ENCODE data around the gene GPR37L1. TPM values are rescaled to one million over a fixed set of nuclear protein-coding genes. Genes with fewer than 3 reads are reported as not detected.

Gene GPR37L1
- total and polyA plus RNA-seq, 10 donors: 0.16 TPM; not detected in 9

DNA sequence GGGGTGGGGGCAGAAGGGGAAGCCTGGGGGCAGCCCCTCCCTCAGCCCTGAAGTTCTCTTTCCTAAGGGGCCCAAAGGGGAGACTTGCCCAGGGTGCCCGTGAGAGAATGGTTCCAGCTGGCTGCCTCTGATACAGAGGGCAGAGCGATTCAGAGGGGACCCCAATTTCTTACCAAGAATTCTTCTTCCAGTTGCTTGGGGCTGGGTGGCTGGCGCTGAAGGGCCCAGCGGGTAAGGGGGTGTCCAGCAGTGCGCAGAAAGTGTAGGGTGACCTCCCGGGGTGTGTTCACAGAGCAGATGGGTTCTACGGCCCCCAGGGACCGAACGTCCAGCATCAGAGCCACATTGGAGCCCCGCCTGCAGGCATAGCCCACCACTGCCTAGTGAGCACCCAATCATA, 35.2 kb downstream of the GPR37L1 start:
- DNase-seq: no peak
- Histone ChIP-seq H3K4me3 (peak overlapping the region in 1 of 8 donors; percentile 7), H3K27ac (peak overlapping the region in 4 of 8 donors; percentile 20 to 96 (median 96)), H3K36me3 (peaks cover 0 to 52% (median 24%) of the 10 kb centered on the region in 6 donors), H3K4me1 (peaks cover 41 to 92% (median 86%) of the 10 kb centered on the region in 6 donors), H3K27me3 (replicated peaks in 1 of 7) (no peaks in the 10 kb centered on the region), H3K9me3 (no peaks in the 10 kb centered on the region)
- TF ChIP-seq POLR2AphosphoS5 (IDR thresholded peaks at IDR 0.05) (no peak), POLR2A (IDR thresholded peaks at IDR 0.05) (no peak)
- WGBS, 5 donors: 82 to 86% (median 84%) methylated on average over 9 to 10 of the region's 10 CpGs
- intact Hi-C loops (cut with DNase I; ENCODE audit: low total_unique reads): no loop called here

DNA sequence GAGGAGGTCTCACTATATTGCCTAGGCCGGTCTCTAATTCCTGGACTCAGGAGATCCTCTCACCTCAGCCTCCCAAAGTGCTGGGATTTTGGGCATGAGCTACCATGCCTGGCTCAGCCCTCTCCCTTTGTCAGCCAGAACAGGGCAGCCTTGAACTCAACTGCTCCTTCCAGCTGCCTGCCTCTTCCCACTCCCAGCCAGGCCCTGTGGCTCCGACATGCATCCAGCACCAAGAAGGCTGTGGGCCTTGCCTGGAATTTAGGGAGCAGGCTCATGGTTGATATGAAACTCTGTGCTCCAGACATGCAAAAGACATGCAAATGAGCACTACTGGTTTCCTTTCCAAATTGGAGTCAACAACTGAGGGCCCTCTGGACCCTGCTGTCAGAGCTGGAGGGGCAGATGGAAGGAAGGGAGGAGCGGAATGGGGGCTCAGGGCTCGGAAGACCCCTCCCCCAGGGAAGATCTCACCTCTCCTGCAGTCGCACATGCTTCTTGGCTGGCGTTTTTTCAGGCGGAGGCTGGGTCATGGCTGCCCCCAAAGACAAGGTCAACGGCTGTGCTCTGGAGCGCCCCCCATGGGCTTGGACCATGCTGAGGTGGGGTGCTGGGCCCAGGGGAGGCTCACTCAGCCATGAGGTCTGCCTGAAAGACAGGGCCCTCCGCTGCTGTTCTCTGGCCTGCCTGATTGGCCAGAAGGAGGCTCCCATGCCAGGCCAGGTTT, 36.3 kb downstream of the GPR37L1 start:
- Histone ChIP-seq H3K27me3 (replicated peaks in 1 of 7) (no peaks in the 10 kb centered on the region), H3K9me3 (no peaks in the 10 kb centered on the region), H3K36me3 (peaks cover 0 to 42% (median 15%) of the 10 kb centered on the region in 6 donors), H3K4me1 (peaks cover 51 to 100% (median 96%) of the 10 kb centered on the region in 6 donors), H3K4me3 (peak overlapping the region; percentile 41 to 71 (median 49)), H3K27ac (peak overlapping the region; percentile 84 to 96 (median 92))
- TF ChIP-seq, protein P1, sequence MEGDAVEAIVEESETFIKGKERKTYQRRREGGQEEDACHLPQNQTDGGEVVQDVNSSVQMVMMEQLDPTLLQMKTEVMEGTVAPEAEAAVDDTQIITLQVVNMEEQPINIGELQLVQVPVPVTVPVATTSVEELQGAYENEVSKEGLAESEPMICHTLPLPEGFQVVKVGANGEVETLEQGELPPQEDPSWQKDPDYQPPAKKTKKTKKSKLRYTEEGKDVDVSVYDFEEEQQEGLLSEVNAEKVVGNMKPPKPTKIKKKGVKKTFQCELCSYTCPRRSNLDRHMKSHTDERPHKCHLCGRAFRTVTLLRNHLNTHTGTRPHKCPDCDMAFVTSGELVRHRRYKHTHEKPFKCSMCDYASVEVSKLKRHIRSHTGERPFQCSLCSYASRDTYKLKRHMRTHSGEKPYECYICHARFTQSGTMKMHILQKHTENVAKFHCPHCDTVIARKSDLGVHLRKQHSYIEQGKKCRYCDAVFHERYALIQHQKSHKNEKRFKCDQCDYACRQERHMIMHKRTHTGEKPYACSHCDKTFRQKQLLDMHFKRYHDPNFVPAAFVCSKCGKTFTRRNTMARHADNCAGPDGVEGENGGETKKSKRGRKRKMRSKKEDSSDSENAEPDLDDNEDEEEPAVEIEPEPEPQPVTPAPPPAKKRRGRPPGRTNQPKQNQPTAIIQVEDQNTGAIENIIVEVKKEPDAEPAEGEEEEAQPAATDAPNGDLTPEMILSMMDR (IDR thresholded peaks at IDR 0.05 in 8 of 11, conservative IDR thresholded peaks at IDR 0.05 in 3 of 11): no peak
- TF ChIP-seq POLR2A (IDR thresholded peaks at IDR 0.05): no peak
- intact Hi-C loops (cut with DNase I; ENCODE audit: low total_unique reads): no loop called here
- no peak for DNase-seq
- WGBS, 5 donors: 49 to 69% (median 56%) methylated on average over 7 to 10 of the region's 10 CpGs

DNA sequence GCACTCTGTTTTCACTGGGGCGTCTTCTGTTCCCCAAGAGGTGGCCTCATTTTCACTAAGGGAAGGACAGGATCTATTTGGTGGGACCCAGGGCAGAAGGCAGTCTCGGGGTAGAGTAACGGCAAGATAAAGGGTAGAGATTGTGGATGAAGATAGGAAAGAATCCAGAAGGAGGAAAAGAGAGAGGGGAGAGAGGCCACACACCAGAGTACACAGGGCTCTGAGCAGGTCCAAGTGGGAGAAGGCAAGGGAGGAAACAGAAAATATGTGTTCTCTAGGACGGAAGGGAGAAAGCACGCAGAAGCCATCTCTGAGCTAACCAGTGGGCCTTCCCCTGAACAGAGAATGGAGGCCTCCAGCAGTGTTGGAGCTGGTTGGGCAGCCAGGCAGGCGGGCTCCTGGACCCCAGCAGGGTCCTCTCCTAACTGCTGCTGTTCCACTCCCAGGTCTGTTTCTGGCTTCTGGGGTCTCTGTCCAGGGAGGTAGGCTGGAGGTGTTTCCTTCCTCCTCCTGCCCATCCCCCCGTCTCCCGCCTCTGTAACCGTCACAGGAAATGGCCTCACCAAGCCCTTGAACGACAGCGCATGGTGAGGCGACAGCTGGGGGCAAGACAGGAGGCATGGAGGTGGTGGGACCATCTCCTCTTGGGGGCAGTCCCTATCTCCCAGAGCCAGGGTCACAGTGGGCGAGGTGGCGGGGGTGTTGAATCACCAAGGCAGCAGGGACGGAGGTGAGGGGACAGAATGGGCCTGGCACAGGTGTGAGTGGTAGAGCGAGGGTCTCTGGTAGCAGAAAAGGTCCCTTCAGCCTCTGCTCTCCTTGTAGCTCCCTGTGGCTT, 37.0 kb downstream of the GPR37L1 start:
- WGBS, 5 donors: 19 to 29% (median 24%) methylated on average over 16 of the region's 16 CpGs
- no peaks in the 10 kb centered on the region for H3K9me3 ChIP-seq
- peaks cover 0 to 34% (median 15%) of the 10 kb centered on the region in 6 donors for H3K36me3 ChIP-seq
- H3K27me3 ChIP-seq (replicated peaks in 1 of 7): no peaks in the 10 kb centered on the region
- peaks cover 57 to 100% (median 99%) of the 10 kb centered on the region in 6 donors for H3K4me1 ChIP-seq
- TF ChIP-seq POLR2A (IDR thresholded peaks at IDR 0.05) (no peak), POLR2AphosphoS5 (IDR thresholded peaks at IDR 0.05) (peak in 2 of 3 donors; percentile 6 to 49)
- TF ChIP-seq, protein P1 (IDR thresholded peaks at IDR 0.05 in 8 of 11, conservative IDR thresholded peaks at IDR 0.05 in 3 of 11): no peak
- H3K4me3 ChIP-seq: peak overlapping the region; percentile 41 to 71 (median 49)
- DNase-seq: peak; percentile 90
- intact Hi-C loops (cut with DNase I; ENCODE audit: low total_unique reads): no loop called here
- H3K27ac ChIP-seq: peak overlapping the region; percentile 84 to 96 (median 92)

DNA sequence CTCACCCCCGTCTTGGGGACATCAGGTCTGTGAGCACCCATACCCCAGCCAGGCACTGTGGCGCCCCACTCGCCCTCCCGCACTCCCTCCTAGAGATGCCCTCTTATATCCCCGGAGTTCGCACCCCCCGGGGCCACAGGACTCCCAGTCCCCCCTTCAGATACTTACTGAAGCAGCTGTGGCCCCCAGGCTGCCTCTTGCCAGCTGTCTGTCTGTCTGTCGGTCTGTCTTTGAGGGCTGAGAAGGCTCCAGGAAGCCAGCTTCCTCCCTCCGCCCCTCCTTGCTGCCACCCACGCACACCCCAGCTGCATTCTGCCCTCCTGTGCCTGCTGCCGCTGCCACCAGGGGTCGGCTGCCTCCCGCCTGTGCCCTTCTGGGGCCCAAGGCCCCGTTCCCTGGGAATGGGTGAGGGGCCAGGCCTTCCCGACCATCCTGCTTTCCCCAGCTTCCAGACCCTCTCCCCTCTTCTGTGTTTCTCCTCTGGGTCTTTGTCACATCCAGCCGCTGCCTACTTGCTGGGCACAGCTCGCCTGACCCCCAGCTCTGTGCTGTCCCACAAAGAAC, 37.7 kb downstream of the GPR37L1 start, which contains the start of gene PTPN7:
TSS of gene PTPN7 (minus strand) at position 226 of the 564 bp plus-strand sequence. CDS start 1,200 bp downstream, outside the sequence.
- intact Hi-C loops (cut with DNase I; ENCODE audit: low total_unique reads): no loop called here
- peak; percentile 58 to 81 (median 79) for TF ChIP-seq POLR2AphosphoS5 (IDR thresholded peaks at IDR 0.05)
- TF ChIP-seq, protein P1 (IDR thresholded peaks at IDR 0.05 in 8 of 11, conservative IDR thresholded peaks at IDR 0.05 in 3 of 11): peak; percentile 45 to 82 (median 65)
- no peak for TF ChIP-seq POLR2A (IDR thresholded peaks at IDR 0.05)
- WGBS, 5 donors: 11 to 19% (median 14%) methylated on average over 11 to 17 of the region's 17 CpGs
- peaks cover 58 to 100% (median 99%) of the 10 kb centered on the region in 6 donors for H3K4me1 ChIP-seq
- no peaks in the 10 kb centered on the region for H3K9me3 ChIP-seq
- H3K27me3 ChIP-seq (replicated peaks in 1 of 7): no peaks in the 10 kb centered on the region
- H3K27ac ChIP-seq: peak within 1 kb of the TSS; percentile 84 to 96 (median 92)
- DNase-seq: peak; percentile 96
- H3K4me3 ChIP-seq: peak within 1 kb of the TSS; percentile 41 to 71 (median 49)
- peaks cover 0 to 27% (median 15%) of the 10 kb centered on the region in 6 donors for H3K36me3 ChIP-seq
